Subcutaneous abdominal adipose tissue (tissue), 5 donors: ENCODE data around the gene PRKCE.
"Not testable (repeated sequence)": the region's sequence is repeated elsewhere in the genome, so short reads cannot be mapped to it uniquely, and the experiment has no call there.

Source experiments
- H3K27ac ChIP-seq: one replicate; pipeline ENCODE4 v1.7.0; 2013; ENCODE audit warnings: low read depth, mild to moderate bottlenecking, inconsistent platforms, low read length, moderate library complexity
- H3K27me3 ChIP-seq, 5 donors: one replicate each; pipeline ENCODE4 v1.7.0; 2013; ENCODE audit warnings: low read length in 5 of 5, inconsistent platforms in 1 of 5; ENCODE audit not compliant: control insufficient read depth in 5 of 5, insufficient read depth in 4 of 5
- H3K36me3 ChIP-seq, 5 donors: one replicate each; pipeline ENCODE4 v1.7.0; 2013; ENCODE audit warnings: low read length in 5 of 5; ENCODE audit not compliant: control insufficient read depth in 5 of 5, insufficient read depth in 5 of 5
- H3K4me1 ChIP-seq, 5 donors: one replicate each; pipeline ENCODE4 v1.7.0; 2013; ENCODE audit warnings: low read length in 5 of 5, mild to moderate bottlenecking in 3 of 5, moderate library complexity in 1 of 5; ENCODE audit not compliant: control insufficient read depth in 5 of 5, insufficient read depth in 5 of 5
- H3K4me3 ChIP-seq, 5 donors: one replicate each; pipeline ENCODE4 v1.7.0; 2013; ENCODE audit warnings: low read length in 5 of 5, low read depth in 1 of 5
- H3K9ac ChIP-seq, 5 donors: one replicate each; pipeline ENCODE4 v1.7.0; 2013; ENCODE audit warnings: low read length in 5 of 5, mild to moderate bottlenecking in 4 of 5, moderate library complexity in 3 of 5
- H3K9me3 ChIP-seq, 5 donors: one replicate each; pipeline ENCODE4 v1.7.0; 2013; ENCODE audit warnings: low read length in 5 of 5; ENCODE audit not compliant: control insufficient read depth in 5 of 5
- donor health status: healthy.
- donor health status: healthy.
- donor health status: healthy.
- donor health status: healthy.
- donor health status: healthy.

PRKCE gene

DNA sequence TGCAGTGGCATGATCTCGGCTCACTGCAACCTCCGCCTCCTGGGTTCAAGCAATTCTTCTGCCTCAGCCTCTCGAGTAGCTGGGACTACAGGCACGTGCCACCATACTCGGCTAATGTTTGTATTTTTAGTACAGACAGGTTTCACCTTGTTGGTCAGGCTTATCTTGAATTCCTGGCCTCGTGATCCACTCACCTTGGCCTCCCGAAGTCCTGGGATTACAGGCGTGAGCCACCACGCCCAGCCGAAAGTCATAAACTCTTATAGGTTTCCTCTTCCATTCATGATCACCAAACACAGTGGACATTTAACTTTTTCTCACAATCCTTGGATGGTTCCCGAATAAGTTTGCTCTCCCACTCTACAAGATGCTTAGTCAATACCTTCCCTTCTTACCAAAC lies 552.2 kb downstream of the PRKCE start:
- not testable (repeated sequence) for H3K9ac ChIP-seq, H3K9me3 ChIP-seq, H3K4me3 ChIP-seq, H3K36me3 ChIP-seq, H3K27me3 ChIP-seq, H3K27ac ChIP-seq
- peaks cover 0 to 24% (median 9%) of the 10 kb centered on the region in 5 donors for H3K4me1 ChIP-seq

DNA sequence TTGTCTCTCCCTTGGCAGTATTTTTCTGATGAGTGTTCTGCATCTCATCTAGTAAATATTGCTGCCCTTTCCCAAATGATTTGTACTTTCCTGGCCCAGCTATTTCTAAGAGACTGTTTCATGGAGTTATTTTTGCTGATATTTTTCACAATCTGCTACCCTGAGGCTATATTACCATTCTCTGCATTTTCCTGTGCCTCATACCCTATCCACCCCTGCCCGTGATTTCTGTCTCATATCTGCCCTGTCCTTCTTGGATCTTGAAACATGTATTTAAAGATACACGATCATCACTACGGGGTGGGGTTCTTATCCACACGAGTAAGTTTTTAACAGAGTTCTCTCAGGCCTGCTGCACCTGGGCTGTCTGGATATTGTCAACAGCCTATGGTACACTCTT lies 556.1 kb downstream of the PRKCE start:
- Histone ChIP-seq H3K36me3 (no peaks in the 10 kb centered on the region), H3K9ac (no peak overlapping the region), H3K9me3 (peaks cover 3 to 13% (median 6%) of the 10 kb centered on the region in 5 donors), H3K27me3 (no peaks in the 10 kb centered on the region), H3K27ac (no peak overlapping the region), H3K4me1 (no peaks in the 10 kb centered on the region), H3K4me3 (no peak overlapping the region)

DNA sequence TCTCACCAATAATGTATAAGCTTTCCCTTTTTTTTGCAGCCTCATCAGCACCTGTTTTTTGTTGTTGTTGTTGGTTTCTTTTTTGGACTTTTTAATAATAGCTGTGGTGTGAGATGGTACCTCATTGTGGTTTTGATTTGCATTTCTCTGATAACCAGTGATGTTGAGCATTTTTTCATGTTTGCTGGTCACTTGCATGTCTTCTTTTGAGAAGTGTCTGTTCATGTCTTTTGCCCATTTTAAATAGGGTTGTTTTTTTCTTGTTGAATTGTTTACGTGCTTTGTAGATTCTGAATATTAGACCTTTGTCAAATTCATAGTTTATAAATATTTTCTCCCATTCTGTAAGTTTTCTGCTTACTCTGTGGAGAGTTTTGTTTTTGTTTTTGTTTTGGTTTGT lies 557.3 kb downstream of the PRKCE start:
- Histone ChIP-seq H3K4me3 (no peak overlapping the region), H3K27ac (no peak overlapping the region)

DNA sequence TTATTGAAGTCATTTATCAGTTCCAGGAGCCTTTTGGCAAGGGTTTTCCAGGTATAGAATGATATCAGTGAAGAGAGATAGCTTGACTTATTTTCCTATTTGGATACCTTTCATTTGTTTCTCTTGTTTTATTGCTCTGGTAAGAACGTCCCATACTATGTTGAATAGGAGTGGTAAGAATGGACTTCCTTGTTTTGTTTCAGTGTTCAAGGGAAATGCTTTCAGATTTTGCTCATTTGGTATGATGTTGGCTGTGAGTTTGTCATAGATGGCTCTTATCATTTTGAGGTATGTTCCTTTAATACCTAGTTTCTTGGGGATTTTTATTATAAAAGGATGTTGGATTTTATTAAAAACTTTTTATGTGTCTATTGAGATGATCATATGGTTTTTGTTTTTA lies 558.6 kb downstream of the PRKCE start:
- Histone ChIP-seq H3K9me3 (peaks cover 3 to 13% (median 9%) of the 10 kb centered on the region in 5 donors), H3K36me3 (no peaks in the 10 kb centered on the region), H3K9ac (no peak overlapping the region), H3K4me3 (no peak overlapping the region), H3K4me1 (no peaks in the 10 kb centered on the region), H3K27me3 (no peaks in the 10 kb centered on the region), H3K27ac (no peak overlapping the region)

More for the DNA sequence above, 557.3 kb downstream of the PRKCE start:
- Histone ChIP-seq H3K36me3 (no peaks in the 10 kb centered on the region), H3K27me3 (no peaks in the 10 kb centered on the region), H3K4me1 (no peaks in the 10 kb centered on the region), H3K9ac (no peak overlapping the region), H3K9me3 (peaks cover 3 to 13% (median 6%) of the 10 kb centered on the region in 5 donors)

DNA sequence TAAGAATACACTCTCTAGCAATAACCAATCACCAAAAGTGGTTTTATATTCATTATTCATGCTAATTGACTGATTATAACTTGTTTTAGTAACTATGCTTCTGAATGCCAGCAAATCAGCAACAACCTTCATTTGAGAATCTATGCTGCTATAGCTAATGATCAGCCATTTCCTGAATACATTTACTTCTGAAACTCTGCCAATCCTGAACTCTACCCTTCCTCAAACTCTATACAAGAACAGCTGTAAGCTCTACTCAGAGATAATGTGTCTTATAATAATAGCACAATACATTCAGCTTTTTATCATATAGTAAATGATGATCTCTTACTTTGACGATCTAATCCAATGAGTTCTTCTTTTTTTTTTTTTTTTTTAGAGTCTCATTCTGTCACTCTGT lies 560.0 kb downstream of the PRKCE start:
- Histone ChIP-seq H3K4me3 (no peak overlapping the region), H3K9ac (no peak overlapping the region), H3K36me3 (no peaks in the 10 kb centered on the region), H3K4me1 (no peaks in the 10 kb centered on the region), H3K27ac (no peak overlapping the region), H3K27me3 (no peaks in the 10 kb centered on the region), H3K9me3 (peaks cover 3 to 13% (median 9%) of the 10 kb centered on the region in 5 donors)

DNA sequence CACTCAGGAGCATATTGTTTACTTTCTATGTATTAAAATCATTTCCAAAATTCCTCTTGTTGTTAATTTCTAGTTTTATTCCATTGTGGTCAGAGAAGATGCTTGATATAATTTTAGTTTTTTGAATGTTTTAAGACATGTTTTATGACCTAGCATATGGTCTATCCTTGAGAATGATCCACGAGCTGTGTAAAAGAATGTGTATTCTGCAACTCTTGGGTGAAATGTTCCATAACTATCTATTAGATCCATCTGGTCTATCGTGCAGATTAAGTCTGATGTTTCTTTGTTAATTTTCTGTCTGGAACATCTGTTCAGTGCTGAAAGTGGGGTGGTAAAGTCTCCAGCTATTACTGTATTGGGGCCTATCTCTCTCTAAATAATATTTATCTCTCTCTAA lies 562.4 kb downstream of the PRKCE start:
- Histone ChIP-seq H3K27me3 (no peaks in the 10 kb centered on the region), H3K9me3 (peaks cover 0 to 13% (median 6%) of the 10 kb centered on the region in 5 donors), H3K4me3 (no peak overlapping the region), H3K4me1 (no peaks in the 10 kb centered on the region), H3K36me3 (no peaks in the 10 kb centered on the region), H3K27ac (no peak overlapping the region), H3K9ac (no peak overlapping the region)

DNA sequence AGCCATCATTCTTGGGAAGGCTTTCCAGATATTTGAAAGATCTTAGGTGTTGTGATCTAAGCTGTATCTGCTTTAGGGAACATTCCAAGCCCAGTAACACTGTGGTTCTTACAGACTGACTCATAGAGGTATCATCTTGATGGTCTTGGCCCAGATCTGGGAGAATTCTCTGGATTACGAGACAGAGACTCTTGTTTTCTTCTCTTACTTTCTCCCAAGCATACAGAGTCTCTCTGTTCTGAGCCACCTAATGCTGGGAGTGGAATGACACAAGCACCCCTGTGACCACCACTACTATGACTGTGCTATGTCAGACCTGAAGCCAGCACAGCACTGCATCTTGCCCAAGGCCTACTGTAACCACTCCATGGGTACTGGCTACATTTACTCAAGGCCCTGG lies 564.7 kb downstream of the PRKCE start:
- Histone ChIP-seq H3K27ac (no peak overlapping the region), H3K9ac (no peak overlapping the region)

DNA sequence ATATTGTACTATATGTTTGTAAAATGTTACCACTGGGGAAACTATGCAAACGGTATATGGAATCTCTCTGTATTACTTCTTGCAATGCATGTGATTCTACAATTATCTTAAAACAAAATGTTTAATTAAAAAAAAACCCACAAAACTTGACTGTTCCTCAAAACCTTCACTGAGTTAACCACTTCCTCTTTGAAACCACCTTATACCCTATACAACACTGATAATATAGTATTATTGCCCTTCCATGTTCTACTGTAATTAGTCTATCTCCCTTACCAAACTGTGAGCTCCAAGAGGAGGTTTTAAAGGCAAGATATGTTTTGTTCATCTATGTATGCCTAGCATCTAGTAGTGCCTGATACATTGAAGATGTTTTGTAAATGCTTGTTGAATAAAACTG lies 572.0 kb downstream of the PRKCE start:
- H3K36me3 ChIP-seq, H3K4me3 ChIP-seq, H3K9me3 ChIP-seq, H3K9ac ChIP-seq, H3K27me3 ChIP-seq, H3K27ac ChIP-seq: not testable (repeated sequence)
- H3K4me1 ChIP-seq = peaks cover 4 to 15% (median 11%) of the 10 kb centered on the region in 5 donors

More for the DNA sequence above, 564.7 kb downstream of the PRKCE start:
- Histone ChIP-seq H3K36me3 (no peaks in the 10 kb centered on the region), H3K9me3 (peaks cover 0 to 7% (median 0%) of the 10 kb centered on the region in 5 donors), H3K4me1 (no peaks in the 10 kb centered on the region), H3K4me3 (no peak overlapping the region), H3K27me3 (no peaks in the 10 kb centered on the region)

DNA sequence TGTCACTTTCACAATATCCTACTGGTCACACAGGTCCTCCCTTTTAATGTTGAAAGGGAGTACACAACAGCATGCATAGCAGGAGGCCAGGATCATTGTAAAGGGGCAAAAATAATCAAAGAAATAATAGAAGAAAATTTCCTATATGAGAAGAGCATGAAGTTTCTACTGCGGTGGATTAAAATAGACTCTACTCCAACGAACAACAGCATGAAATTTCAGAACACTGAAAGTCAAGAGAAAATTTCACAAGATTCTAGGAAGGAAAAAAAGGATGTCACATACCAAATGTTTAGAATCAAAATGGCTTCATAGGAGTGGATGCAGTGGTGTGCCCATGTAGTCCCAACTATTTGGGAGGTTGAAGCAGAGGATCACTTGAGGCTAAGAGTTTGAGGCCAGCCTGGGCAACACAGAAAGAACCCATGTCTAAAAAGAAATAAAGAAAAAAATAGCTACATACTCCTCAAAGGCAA lies 573.7 kb downstream of the PRKCE start:
- Histone ChIP-seq H3K4me1 (peaks cover 4 to 22% (median 17%) of the 10 kb centered on the region in 5 donors), H3K4me3 (no peak overlapping the region), H3K9me3 (peaks cover 0 to 3% (median 0%) of the 10 kb centered on the region in 5 donors), H3K36me3 (no peaks in the 10 kb centered on the region), H3K9ac (no peak overlapping the region), H3K27me3 (no peaks in the 10 kb centered on the region), H3K27ac (peak overlapping the region; percentile 42)

DNA sequence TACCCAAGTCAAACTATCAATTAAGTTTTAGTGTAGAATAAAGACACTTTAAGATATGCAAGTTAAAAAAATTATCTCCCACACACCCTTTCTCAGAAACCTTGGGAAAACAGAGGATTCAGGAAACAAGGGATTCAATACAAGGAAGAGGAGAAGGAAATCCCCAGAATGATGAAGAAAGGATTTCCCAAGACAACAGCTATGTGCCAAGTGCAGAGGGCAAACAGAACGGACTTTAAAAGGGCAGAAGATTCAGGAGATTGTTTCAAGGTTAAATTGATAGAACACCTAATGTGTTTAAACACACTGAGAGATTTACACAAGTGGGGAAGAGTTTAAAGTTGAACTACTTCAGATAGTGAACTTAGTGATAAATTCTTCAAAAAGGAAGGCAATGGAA lies 574.3 kb downstream of the PRKCE start:
- H3K4me3 ChIP-seq = no peak overlapping the region
- peak overlapping the region; percentile 42 for H3K27ac ChIP-seq
- peaks cover 0 to 3% (median 0%) of the 10 kb centered on the region in 5 donors for H3K9me3 ChIP-seq
- H3K36me3 ChIP-seq = no peaks in the 10 kb centered on the region
- H3K27me3 ChIP-seq = no peaks in the 10 kb centered on the region
- no peak overlapping the region for H3K9ac ChIP-seq
- H3K4me1 ChIP-seq = peaks cover 4 to 27% (median 22%) of the 10 kb centered on the region in 5 donors

DNA sequence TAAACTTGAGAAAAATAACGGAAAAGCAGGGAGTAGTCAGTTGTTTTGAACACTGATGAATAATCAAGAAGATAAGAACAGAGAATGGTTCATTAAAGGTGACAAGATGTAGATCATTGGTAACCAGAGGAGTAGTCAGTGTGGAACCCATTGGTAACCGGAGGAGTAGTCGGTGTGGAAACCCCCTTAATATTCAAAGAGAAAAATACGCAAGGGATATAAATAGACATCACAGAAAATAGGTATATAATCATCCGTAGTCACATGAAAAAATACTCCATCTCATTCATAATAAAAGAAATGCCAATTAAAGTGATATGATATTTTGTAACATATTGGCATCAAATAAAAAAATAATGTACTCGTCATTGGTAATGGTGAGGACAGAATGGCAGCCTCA lies 575.1 kb downstream of the PRKCE start:
- peaks cover 0 to 3% (median 0%) of the 10 kb centered on the region in 5 donors for H3K9me3 ChIP-seq
- no peak overlapping the region for H3K4me3 ChIP-seq
- H3K36me3 ChIP-seq = no peaks in the 10 kb centered on the region
- peaks cover 4 to 34% (median 26%) of the 10 kb centered on the region in 5 donors for H3K4me1 ChIP-seq
- H3K9ac ChIP-seq = no peak overlapping the region
- H3K27ac ChIP-seq = no peak overlapping the region
- H3K27me3 ChIP-seq = no peaks in the 10 kb centered on the region
